T47D (cell line): Measurements from ENCODE around the gene KIZ.

Source experiments
- DNase-seq, 2 experiments: peaks; one replicate each; pipeline versions ENCODE4 v3.0.0 to v3.0.0-alpha.2; 2011 to 2012; ENCODE audit warnings: low read depth in 1 of 2, low spot score in 1 of 2
- JUND ChIP-seq: IDR thresholded peaks from 2 replicates; pipeline ENCODE4 v1.6.1; 2012; ENCODE audit warnings: low read depth
- in situ Hi-C: cut with HindIII; loops from 2 replicates; pipeline ENCODE4 v1.10.0; 2016; ENCODE audit warnings: low sequenced_read_pairs, low pct_unique_long_range_greater_than_20kb

Gene KIZ

DNA sequence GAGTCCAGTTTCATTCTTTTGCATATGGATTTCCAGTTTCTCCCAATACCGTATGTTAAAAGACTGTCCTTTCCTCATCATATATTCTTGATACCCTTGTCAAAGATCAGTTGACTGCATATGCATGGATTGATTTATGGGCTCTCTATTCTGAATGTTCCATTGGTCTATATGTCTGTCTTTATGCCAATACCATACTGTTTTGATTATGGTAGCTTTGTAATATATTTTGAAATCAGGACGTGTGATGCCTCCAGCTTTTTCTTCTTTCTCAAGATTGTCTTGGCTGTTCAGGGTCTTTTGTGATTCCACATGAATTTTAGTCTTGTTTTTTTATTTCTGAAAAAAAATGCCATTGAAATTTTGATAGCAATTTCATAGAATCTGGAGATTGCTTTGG, 51.9 kb downstream of the KIZ start:
- in situ Hi-C loops: no loop called here
- TF ChIP-seq JUND: no peak
- no peak for DNase-seq

DNA sequence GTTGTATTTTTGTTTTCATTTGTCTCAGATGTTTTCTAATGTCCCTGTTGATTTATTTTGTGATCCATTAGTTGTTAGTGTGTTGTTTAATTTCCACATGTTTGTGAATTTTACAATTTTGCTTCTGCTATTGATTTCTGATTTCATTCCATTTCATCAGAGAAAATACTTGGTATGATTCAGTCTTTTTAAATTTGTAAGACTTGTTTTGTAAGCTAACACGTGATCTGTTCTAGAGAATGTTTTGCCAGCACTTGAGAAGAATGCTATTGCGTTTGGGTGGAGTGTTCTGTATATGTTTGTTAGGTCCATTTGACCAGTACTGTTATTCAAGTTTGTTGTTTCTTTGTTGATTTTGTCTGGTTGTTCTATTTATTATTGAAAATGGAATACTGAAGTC, 53.9 kb downstream of the KIZ start:
- TF ChIP-seq JUND: no peak
- in situ Hi-C loops: no loop called here
- no peak for DNase-seq

DNA sequence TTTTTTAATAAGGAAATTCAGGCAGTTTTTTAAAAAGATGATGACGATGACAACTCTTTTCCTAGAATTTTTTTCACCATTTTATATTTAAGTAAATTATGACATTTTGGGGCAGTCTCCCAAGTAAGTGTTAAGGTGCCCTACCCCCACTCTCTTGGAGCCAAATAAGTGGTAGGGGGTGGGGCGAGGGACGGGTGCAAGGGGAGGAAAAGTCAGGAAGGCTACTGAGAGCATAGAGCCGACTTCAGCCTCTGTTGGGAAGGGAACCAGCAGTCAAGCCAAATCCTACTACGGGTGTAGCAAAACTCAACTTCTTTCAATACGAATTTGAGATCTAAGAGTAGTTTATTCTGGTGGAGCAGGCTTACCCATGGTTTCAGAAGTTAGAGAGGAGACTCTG, 54.4 kb downstream of the KIZ start:
- in situ Hi-C loops: no loop called here
- no peak for TF ChIP-seq JUND
- no peak for DNase-seq

DNA sequence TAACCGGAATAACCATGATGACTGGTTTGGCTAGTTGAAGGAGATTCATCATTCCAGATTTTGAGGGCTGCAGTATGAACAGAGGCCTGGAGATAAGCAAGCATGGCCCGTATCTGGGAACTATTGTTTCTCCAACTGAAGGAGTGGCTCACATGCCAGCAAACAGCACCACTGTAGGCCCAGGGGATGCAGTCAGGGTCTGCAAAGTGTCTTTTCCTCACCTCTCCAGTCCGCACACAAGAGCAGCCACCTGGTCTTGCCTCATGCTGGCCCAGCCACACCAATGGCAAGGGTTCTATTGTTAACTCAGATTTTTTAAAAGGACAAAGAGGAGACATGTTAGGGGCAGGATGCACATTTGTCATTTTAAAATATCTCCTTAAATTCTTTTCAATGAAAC, 55.1 kb downstream of the KIZ start:
- TF ChIP-seq JUND: no peak
- in situ Hi-C loops: no loop called here
- DNase-seq: no peak

DNA sequence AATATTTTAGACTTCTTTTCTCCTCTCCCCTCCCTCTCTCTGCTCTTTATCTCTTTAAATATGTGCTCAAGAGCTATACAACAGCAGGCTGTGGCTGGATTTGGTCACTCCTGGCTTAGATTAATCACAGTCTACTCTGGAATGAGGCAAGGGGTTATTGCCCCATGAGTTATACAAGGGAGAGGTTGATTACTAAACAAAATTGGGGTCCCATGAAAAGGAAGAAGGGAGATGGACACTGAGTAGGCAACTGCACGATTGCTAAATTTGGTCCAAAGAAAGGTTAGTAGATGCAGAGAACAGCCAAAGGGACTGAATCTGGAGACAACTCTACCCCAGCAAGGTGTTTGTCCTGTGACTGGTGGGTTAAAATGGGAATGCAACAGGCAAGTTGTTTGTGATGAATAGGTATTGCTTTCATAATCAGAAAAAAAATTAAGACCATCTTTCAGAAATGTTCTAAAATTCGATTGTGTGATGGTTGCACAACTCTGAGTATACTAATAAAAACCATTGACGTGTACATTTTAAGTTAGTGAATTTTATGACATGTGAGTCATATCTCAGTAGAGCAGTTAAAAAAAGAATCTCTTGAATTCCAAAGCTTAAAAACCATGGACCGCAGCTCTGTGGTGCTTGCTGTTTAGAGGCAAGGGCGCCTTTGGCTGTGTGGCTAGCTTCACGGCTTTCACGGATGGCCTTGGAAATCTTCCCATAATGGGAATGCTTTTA, 57.1 kb downstream of the KIZ start:
- TF ChIP-seq JUND: no peak
- no peak for DNase-seq
- in situ Hi-C loops: no loop called here

DNA sequence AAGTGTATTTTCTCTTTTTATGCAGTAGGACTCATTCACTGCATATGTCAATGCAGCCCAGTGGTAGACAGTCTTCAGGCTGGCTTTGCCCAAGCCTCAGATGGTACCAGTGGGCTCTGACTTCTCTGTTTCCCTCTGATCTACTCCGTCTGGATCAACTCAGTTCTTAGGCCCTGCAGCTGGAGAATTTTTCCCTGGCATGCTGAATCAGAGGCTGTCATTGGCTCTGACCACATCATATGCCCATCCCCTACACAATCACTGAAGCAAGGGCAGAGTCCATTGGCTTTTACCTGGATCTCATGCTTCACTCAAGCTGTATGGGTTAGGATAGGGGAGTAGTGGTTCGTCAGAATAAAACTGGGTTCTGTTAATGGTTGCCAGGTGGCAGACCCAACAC, 57.8 kb downstream of the KIZ start:
- in situ Hi-C loops: no loop called here
- no peak for TF ChIP-seq JUND
- DNase-seq: no peak

- DNase-seq: no peak
- in situ Hi-C loops: no loop called here
- no peak for TF ChIP-seq JUND
Observed at GRCh38 chr20:21184819-21185218, 58.9 kb downstream of the KIZ start.

GRCh38 chr20:21185849-21186248, 60.0 kb downstream of the KIZ start:
- in situ Hi-C loops: no loop called here

GRCh38 chr20:21189761-21190523, 64.1 kb downstream of the KIZ start:
- in situ Hi-C loops: no loop called here
- TF ChIP-seq JUND: no peak
- DNase-seq: no peak

More at GRCh38 chr20:21185849-21186248, 60.0 kb downstream of the KIZ start:
- DNase-seq: no peak
- no peak for TF ChIP-seq JUND

DNA sequence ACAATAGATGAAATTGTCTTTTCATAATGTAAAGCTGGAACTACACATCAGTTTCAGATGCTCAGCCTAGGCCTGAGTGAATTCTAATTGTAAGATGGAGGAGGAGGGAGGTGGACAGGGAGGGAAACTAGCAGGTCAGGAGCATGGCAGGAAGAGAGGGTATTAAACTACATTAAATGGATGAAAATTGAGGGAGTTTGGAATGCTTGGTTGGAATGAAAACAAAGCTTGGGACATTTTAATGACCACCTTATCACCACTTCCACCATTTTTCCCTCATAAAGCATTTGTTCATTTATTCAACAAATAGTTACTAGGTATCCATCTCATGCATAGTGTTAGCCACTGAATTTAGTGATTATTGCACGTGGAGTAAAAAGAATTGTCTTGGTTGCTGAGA, 65.0 kb downstream of the KIZ start:
- in situ Hi-C loops: no loop called here
- no peak for TF ChIP-seq JUND
- DNase-seq: no peak

DNA sequence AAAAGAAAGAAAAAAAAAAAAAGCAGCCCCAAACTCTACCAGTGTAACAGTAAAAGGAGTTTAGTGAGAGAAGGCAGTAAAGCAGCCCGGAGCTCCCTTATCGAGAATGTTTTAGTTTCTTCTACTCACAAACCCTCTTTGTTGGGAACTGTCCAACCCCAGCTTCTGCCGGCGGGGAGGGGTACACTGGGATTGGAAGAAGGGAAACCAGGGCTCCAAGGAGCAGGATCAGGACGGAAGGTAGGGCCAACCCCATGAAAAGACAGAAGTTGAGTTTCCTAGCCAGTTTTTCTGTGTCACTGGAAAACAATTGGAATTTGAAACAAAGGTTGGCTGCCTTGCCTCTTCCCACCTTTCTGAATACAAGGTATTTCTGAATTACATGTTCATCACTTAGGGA, 66.0 kb downstream of the KIZ start:
- DNase-seq: no peak
- no peak for TF ChIP-seq JUND
- in situ Hi-C loops: no loop called here

GRCh38 chr20:21202259-21202658, 76.4 kb downstream of the KIZ start:
- DNase-seq: no peak
- in situ Hi-C loops: no loop called here
- no peak for TF ChIP-seq JUND

GRCh38 chr20:21203088-21203656, 77.3 kb downstream of the KIZ start:
- TF ChIP-seq JUND: no peak
- DNase-seq: peak in 1 of 2 experiments; percentile 18
- in situ Hi-C loops: no loop called here
